Osteoblast (primary cell): ENCODE data around the gene LMOD1. TPM values are rescaled to one million over a fixed set of nuclear protein-coding genes. Genes with fewer than 3 reads are reported as not detected.
"Not testable (repeated sequence)": the region's sequence is repeated elsewhere in the genome, so short reads cannot be mapped to it uniquely, and the experiment has no call there.

Experiments used
- DNase-seq: peaks from one replicate; pipeline ENCODE4 v3.0.0; 2011; ENCODE audit warnings: low spot score, mixed read lengths; ENCODE audit not compliant: insufficient read length; ENCODE audit errors: missing footprints
- H2AFZ ChIP-seq: 2 replicates; pipeline ENCODE4 v1.6.0; 2011; ENCODE audit warnings: mild to moderate bottlenecking, low read length
- H3K27ac ChIP-seq: 2 replicates; pipeline ENCODE4 v1.5.1; 2011; ENCODE audit warnings: mild to moderate bottlenecking, low read depth, low read length, moderate library complexity
- H3K27me3 ChIP-seq: 2 replicates; pipeline ENCODE4 v1.6.0; 2012; ENCODE audit warnings: mild to moderate bottlenecking, control low read depth, inconsistent platforms, low read length, moderate library complexity; ENCODE audit not compliant: insufficient read depth
- H3K36me3 ChIP-seq: 2 replicates; pipeline ENCODE4 v1.5.1; 2011; ENCODE audit warnings: mild to moderate bottlenecking, low read length, control low read depth, moderate library complexity; ENCODE audit not compliant: insufficient read depth
- H3K4me1 ChIP-seq: 2 replicates; pipeline ENCODE4 v1.5.1; 2011; ENCODE audit warnings: mild to moderate bottlenecking, low read length, control low read depth, moderate library complexity; ENCODE audit not compliant: insufficient read depth
- H3K4me2 ChIP-seq: 2 replicates; pipeline ENCODE4 v1.6.0; 2011; ENCODE audit warnings: mild to moderate bottlenecking, low read length; ENCODE audit not compliant: insufficient read depth
- H3K4me3 ChIP-seq: fragments of 200-600 bp; sonication (generic); 3 replicates; pipeline ENCODE4 v1.5.1; 2012; ENCODE audit warnings: mild to moderate bottlenecking, low read length, inconsistent platforms; ENCODE audit not compliant: insufficient read depth
- H3K79me2 ChIP-seq: 2 replicates; pipeline ENCODE4 v1.6.0; 2012; ENCODE audit warnings: mild to moderate bottlenecking, low read length, control low read depth, inconsistent platforms; ENCODE audit not compliant: insufficient read depth
- H3K9me3 ChIP-seq: 2 replicates; pipeline ENCODE4 v1.5.1; 2011; ENCODE audit warnings: low read depth, low read length, control low read depth
- H4K20me1 ChIP-seq: 2 replicates; pipeline ENCODE4 v1.6.0; 2012; ENCODE audit warnings: mild to moderate bottlenecking, low read length, control low read depth; ENCODE audit not compliant: insufficient read depth
- CTCF ChIP-seq: IDR thresholded peaks from 2 replicates; pipeline ENCODE4 v1.5.1; 2011; ENCODE audit warnings: mild to moderate bottlenecking, low read depth, low read length, moderate library complexity; ENCODE audit errors: extremely low read depth
- total RNA-seq: library from RNA; depleted of rRNA; stranded (reverse); fragments of >200 nt; gene quantifications from 2 replicates; pipeline ENCODE4 v1.2.3, GENCODE V29; 2012

LMOD1 gene
- total RNA-seq, 1 donor: 21.7 TPM

GRCh38 chr1:201859424-201859823 is 86.9 kb downstream of the LMOD1 start:
- no peak overlapping the region for H2AFZ ChIP-seq
- no peak overlapping the region for H3K4me2 ChIP-seq
- no peak overlapping the region for H3K27ac ChIP-seq
- H3K9me3 ChIP-seq: no peaks in the 10 kb centered on the region
- no peaks in the 10 kb centered on the region for H3K79me2 ChIP-seq
- H3K4me3 ChIP-seq: no peak overlapping the region
- peaks cover 82% of the 10 kb centered on the region for H3K36me3 ChIP-seq
- no peaks in the 10 kb centered on the region for H4K20me1 ChIP-seq
- no peaks in the 10 kb centered on the region for H3K4me1 ChIP-seq
- no peak for TF ChIP-seq CTCF
- no peak for DNase-seq
- no peaks in the 10 kb centered on the region for H3K27me3 ChIP-seq

- H2AFZ ChIP-seq, H3K79me2 ChIP-seq, H3K4me1 ChIP-seq, H3K4me2 ChIP-seq, H3K4me3 ChIP-seq, H3K27ac ChIP-seq, H4K20me1 ChIP-seq, H3K9me3 ChIP-seq, DNase-seq, H3K27me3 ChIP-seq: not testable (repeated sequence)
- H3K36me3 ChIP-seq: peaks cover 87% of the 10 kb centered on the region
Observed at GRCh38 chr1:201856722-201857121, 89.6 kb downstream of the LMOD1 start.

GRCh38 chr1:201851949-201852348 is 94.4 kb downstream of the LMOD1 start:
- peaks cover 19% of the 10 kb centered on the region for H3K4me1 ChIP-seq
- H3K27me3 ChIP-seq: no peaks in the 10 kb centered on the region
- no peak for TF ChIP-seq CTCF
- no peaks in the 10 kb centered on the region for H4K20me1 ChIP-seq
- H3K4me2 ChIP-seq: no peak overlapping the region
- H3K36me3 ChIP-seq: peaks cover 75% of the 10 kb centered on the region
- peaks cover 21% of the 10 kb centered on the region for H3K79me2 ChIP-seq
- no peak for DNase-seq
- H3K4me3 ChIP-seq: no peak overlapping the region
- H2AFZ ChIP-seq: no peak overlapping the region
- no peak overlapping the region for H3K27ac ChIP-seq
- H3K9me3 ChIP-seq: no peaks in the 10 kb centered on the region

GRCh38 chr1:201850053-201850397 is 96.3 kb downstream of the LMOD1 start:
- DNase-seq: no peak
- H3K27me3 ChIP-seq: no peaks in the 10 kb centered on the region
- no peaks in the 10 kb centered on the region for H3K9me3 ChIP-seq
- no peak for TF ChIP-seq CTCF
- H3K4me2 ChIP-seq: peak overlapping the region; percentile 44
- H4K20me1 ChIP-seq: peaks cover 3% of the 10 kb centered on the region
- H3K27ac ChIP-seq: peak overlapping the region; percentile 78
- no peak overlapping the region for H3K4me3 ChIP-seq
- no peak overlapping the region for H2AFZ ChIP-seq
- peaks cover 57% of the 10 kb centered on the region for H3K36me3 ChIP-seq
- H3K79me2 ChIP-seq: peaks cover 37% of the 10 kb centered on the region
- peaks cover 30% of the 10 kb centered on the region for H3K4me1 ChIP-seq
